HPDE6-E6E7 (cell line): ENCODE results near the gene MUC15.

Experiments used
- DNase-seq: peaks from one replicate; pipeline ENCODE4 v3.0.0; 2011; ENCODE audit warnings: missing footprints; ENCODE audit errors: extremely low spot score

Gene MUC15

DNA sequence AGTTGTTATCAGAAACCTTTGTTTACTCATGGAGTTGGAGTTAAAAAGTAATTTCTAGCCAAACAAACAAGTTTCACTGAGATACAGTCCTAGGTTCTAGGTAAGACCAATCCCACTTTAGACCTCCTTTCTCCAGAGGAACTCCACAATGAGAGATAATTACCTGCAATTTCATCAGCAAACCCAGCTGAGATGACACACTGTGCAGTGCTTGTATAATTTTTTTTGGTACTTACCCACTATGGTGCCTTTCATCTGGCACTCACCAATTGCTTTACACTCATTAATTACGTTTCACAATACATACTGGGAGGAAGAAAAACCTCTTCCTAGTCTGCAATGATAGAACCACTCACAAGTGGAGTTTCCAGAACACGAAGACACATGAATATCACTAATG is 1.8 kb upstream of the MUC15 start:
- DNase-seq = no peak

DNA sequence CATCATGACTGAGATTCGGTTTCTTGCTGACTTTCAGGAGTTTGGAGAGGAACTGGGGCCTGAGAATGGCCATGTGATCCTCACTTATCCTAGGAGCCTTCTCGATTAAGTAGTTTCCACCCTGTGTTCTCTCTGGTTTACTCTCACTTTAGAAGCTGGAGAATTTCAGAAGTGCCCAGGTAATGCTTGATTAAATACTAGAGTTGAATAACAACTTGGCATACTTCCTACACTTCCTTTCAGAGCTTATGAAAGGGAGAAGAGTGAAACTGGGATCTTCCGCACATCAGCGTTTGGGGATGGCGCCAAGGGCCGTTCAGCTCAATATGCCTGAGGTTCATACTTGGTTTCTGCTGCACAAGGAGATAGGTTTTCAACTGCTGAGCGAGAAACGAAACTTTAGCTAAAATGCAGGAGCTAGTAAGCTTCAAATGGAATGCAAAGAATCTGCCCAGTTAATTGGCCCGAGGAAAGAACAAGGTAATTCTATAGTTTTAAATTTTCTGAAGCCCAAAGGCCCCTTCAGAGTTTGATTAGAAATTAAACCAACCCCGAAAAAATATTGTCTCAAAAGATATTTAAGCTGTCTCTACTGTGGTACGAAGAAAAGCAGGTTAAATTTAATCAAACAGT is 823 bp upstream of the MUC15 start:
- no peak for DNase-seq

- no peak for DNase-seq
These were observed 2.4 kb downstream of the MUC15 start for GRCh38 chr11:26569646-26570045.

GRCh38 chr11:26558190-26558589 is 13.9 kb downstream of the MUC15 start:
- DNase-seq = no peak

GRCh38 chr11:26557666-26558065 is 14.4 kb downstream of the MUC15 start:
- no peak for DNase-seq

DNA sequence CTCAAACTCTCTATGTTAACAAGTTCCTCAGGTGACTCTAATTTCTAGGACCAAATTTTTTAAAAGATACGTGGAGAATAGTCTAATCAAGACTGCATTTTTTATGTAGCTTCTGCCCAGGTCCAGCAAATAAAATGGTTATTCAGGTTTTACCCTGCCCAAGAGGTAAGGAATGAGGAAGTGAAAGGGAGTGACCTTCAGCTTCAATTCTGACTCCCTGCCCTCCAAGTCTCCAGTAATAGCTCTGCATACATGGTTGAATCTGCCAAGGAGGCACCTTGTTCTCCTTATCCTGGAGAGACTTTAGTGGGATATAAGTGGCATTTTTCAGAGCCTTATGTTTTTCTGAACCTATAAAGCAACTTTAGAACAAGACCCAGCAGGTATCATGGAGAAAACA is 15.5 kb downstream of the MUC15 start:
- DNase-seq = peak; percentile 9

DNA sequence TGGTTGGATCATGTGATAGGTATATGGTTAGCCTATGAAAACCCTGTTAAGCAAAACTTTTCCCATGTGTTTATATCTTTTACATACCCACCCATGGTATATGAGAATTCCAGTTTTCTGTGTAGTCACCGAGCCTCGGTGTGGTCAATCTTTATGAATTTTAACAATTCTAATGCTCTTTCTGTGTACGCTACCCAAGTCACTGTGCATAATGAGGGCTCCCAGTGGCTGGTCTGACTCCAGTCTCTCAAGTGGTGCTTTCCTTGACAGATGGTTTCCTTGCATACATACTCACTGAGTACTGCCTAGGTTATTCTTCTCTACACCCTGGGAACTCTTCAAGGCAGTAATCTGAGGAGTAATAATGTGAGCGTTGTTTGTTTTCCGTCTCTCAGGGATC is 17.6 kb downstream of the MUC15 start:
- DNase-seq = no peak

DNA sequence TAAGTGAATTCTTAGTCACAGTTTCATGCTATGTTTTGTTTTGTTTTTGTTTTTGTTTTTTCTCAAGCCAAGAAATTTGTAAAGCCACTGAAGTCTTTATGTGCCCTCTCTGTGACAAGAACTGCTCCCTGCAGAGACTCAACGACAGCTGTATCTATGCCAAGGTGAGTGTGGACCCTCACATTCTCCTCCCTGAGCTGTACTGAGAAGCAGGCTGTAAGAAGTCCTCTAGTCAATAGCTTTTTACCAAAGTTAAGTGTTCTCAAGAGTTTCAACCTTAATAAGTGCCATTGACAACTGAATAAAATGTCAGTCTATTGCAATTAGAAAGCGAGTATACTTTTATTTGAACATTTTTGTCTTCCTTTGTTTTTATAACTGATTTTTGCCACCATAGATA is 18.9 kb downstream of the MUC15 start:
- no peak for DNase-seq

DNA sequence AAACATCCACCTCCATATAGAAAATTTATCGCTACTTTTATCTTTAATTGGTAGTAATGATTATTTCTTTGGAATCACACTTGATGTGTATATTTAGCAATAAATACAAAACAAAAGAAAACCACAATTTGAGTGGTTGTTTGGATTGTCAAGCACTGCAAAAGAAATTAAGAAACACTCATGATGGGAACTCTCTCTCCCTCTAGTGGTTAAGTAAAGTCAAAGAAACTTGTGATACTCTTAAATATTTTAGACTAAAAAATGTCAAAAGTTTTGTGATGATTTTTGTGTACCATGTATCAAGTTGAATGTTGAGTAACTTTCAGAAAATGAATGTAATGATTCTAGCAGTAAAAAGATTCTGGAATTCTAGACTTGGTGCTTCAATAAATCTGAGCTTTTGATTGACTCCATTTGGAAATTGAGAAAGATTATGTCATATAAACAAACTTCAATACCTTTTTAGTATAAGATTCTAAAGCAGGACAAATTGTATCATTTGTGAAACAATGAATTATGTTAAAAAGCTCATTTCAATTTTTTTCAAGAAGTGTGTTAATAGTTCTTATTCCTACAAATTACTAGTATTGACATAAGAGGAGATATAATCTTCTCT is 20.8 kb downstream of the MUC15 start:
- DNase-seq = no peak

DNA sequence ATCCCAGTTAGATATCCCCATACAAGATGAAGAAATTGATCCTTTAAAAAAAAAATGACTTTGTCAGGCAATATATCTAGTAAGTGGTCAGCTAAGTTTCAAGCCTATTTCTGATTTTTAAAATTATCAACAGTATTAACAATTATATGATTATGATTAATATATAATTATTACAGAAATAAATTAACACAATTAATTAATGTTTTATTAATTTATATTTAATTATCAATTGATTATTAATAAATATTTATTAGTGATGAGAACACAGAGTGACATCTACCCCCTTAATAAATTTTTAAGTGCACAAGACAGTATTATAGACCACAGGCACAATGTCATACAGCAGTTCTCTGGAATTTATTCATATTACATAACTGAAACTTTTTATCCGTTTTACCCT is 22.0 kb downstream of the MUC15 start:
- no peak for DNase-seq

DNA sequence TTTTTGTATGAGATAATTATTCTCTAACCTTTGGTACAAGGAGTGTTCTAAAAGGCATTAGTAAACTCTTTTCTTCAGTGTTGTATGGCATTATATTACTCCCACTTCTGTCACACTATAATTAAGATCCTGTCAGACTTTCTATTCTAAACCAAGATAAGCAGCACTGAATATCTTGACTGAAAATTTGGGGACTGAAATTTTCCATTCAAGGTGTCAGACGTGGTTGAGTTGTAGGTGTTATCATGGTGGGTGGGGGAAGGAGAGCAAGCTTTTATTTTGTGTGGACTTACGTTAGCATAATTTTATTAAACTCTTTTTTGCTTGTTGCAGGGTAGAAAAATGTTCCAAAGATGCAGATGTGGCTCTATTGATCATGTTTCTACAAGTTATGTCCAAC is 22.9 kb downstream of the MUC15 start:
- DNase-seq = no peak

- no peak for DNase-seq
These were observed 30.2 kb downstream of the MUC15 start for GRCh38 chr11:26541870-26542269.

DNA sequence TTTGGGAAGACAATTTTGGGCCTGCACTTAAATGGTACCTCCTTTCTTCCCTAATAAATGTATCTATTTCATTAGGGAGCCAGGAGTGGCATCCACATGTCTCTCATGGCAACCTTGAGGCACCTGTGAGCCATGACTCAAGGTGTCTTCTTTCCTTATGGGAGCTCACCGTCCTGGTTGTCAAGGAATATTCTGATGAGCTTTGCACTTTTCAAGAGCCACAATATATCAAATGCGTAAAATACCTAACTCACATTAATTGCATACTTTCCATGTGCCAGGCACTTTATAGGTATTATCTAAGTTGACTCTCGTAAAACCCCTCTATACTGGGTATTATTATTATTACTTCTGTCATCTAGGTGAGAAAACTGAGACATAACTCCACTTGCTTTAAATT is 32.5 kb downstream of the MUC15 start:
- no peak for DNase-seq

GRCh38 chr11:26537341-26537740 is 34.7 kb downstream of the MUC15 start:
- DNase-seq = no peak

DNA sequence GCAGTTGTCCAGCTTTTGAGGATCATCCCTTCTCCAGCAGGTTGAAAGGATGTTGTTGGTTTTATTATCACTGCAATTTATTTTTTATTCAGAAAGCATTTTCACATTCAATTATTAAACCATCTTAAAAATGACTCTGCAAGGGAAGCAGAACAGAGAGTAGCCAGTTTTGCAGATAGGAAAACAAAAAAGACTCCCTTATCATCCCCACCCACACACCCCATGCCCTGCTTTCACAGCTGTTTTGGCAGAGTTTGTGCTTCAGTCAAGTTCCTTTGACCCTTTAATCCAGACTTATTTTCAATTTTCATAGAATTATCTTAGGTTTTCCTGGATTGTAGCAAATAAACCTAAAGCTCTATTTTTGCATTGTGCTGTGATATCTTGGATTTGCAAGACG is 44.4 kb downstream of the MUC15 start:
- no peak for DNase-seq

DNA sequence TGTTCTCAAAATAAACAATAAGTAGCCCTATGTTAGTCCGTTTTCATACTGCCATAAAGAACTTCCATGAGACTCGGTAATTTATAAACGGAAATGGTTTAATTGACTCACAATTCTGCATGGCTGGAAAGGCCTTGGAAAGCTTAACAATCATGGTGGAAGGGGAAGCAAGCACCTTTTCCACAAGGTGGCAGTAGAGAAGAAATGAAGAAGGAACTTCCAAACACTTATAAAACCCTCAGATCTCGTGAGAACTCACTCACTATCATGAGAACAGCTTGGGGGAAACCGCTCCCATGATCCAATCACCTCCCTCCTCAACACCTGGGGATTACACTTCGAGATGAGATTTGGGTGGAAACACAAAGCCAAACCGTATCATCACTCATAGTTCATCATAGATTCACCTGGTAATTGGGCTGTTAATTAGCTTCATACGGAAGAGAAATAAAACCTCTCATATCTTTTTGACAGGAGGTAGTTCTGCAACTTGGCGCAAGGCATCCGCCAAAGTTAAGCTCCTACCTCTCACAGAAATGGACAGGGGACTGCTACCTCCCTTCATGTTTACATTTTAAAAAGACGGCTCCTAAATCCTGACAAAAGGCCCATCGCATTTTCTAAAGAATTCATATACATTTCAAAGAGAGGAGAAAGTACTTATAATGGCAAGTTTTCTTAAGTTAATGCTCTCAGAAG is 49.0 kb downstream of the MUC15 start:
- no peak for DNase-seq

- no peak for DNase-seq
These were observed 52.6 kb downstream of the MUC15 start for GRCh38 chr11:26519469-26519868.

- no peak for DNase-seq
These were observed 59.9 kb downstream of the MUC15 start for GRCh38 chr11:26512196-26512595.

DNA sequence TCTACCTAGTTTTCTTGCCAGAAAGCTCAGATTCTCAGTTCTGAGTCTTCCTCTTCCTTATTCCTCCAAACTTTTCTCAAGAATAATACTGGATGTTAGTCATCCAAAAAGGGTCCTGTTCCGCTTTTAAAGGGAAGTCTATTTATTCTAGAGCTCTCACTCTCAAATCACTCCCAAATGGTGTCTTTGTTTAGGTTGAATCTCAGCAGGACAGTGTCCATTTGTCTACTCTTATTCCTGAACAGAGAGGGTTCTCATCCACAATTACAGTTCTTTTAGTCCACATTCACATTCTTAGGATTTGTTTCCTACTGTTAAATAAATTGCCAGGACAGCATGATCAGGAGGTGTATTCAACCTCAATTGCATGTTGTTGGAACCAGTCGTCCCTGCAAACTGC is 61.3 kb downstream of the MUC15 start:
- no peak for DNase-seq

DNA sequence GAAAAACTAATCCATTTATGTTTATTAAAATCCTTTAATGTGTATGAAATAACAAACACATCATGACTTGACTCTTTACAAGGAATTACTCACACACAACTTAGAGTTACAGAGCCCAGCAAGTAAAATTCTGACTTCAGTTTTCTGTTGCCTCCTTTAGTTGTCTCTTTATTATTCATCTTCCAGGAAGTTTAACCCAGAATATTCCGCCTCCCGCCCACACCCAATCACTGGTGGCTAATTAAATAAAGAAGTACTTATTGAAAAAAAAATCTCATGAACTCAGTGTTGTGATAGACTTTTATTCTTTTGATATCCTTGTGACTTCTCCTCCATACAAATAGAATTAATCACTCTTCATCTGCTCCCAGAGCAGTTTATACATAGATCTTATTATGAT is 61.9 kb downstream of the MUC15 start:
- no peak for DNase-seq
